ENCODE data around the gene FGF22. TPM values are rescaled to one million over a fixed set of nuclear protein-coding genes. Genes with fewer than 3 reads are reported as not detected.

The FGF22 gene
- total and polyA plus RNA-seq, 10 of the 15 experiments (the other 5 are each of a cell fraction or from before 2014, with no cell fraction given), result 0.05 TPM; not detected in 9

- Histone ChIP-seq H3K36me3 (ENCODE audit: control insufficient read depth in 2 of 2, insufficient read depth in 2 of 2, low read length in 1 of 2) (no peaks in the 10 kb centered on the region), H4K20me1 (ENCODE audit: control insufficient read depth, insufficient read depth) (no peaks in the 10 kb centered on the region), H3K9me3 (replicated peaks; ENCODE audit: control insufficient read depth, insufficient read depth, low read length) (no peaks in the 10 kb centered on the region; the same call in 2 of the 3 replicates), H3K27me3 (replicated peaks in 1 of 2; ENCODE audit: control insufficient read depth in 2 of 2, insufficient read depth in 2 of 2, low read length in 1 of 2) (no peaks in the 10 kb centered on the region; a peak in 1 of 4 replicates), H2AFZ (ENCODE audit: control insufficient read depth, low read depth, low read length) (no peak overlapping the region), H3K27ac (ENCODE audit: control insufficient read depth, insufficient read depth) (no peak overlapping the region), H3K4me2 (ENCODE audit: control insufficient read depth, insufficient read depth) (no peak overlapping the region), H3K9ac (ENCODE audit: control insufficient read depth, insufficient read depth, low read length) (no peak overlapping the region), H3K79me2 (ENCODE audit: control insufficient read depth, insufficient read depth, low read length) (no peaks in the 10 kb centered on the region), H3K4me1 (ENCODE audit: control insufficient read depth, insufficient read depth, low read length) (no peaks in the 10 kb centered on the region), H3K4me3 (no peak overlapping the region)
- ATAC-seq, result no peak
- in situ Hi-C loops (cut with MboI) (no loop called here), intact Hi-C loops (cut with micrococcal nuclease; ENCODE audit: unreplicated experiment) (no loop called here)
- RAD21 ChIA-PET (ENCODE audit: unreplicated experiment), result no interaction called here
- BruUV-seq (replicated peaks), result no TSS peak
- POLR2A ChIA-PET, result no interaction called here
- SMC1A ChIA-PET (ENCODE audit: uncharacterized antibody, unreplicated experiment), result no interaction called here
- no peak for TF ChIP-seq USF1 (IDR thresholded peaks at IDR 0.05; ENCODE audit: borderline replicate concordance, extremely low read length, insufficient read depth, low read depth, low read length)
- no peak for TF ChIP-seq ZBTB4 (CRISPR knock-in tag; IDR thresholded peaks at IDR 0.05)
- no peak for TF ChIP-seq RB1 (IDR thresholded peaks at IDR 0.05; ENCODE audit: borderline replicate concordance)
- no peak for TF ChIP-seq SIX5 (IDR thresholded peaks at IDR 0.05; ENCODE audit: low read depth, low read length, severe bottlenecking)
- TF ChIP-seq TARDBP (IDR thresholded peaks at IDR 0.05; ENCODE audit: borderline replicate concordance), result no peak
- no peak for TF ChIP-seq ZBTB33 (IDR thresholded peaks at IDR 0.05)
- DNase-seq (ENCODE audit: low read depth, low spot score), result no peak
- FAIRE-seq, result no peak
- WGBS (ENCODE audit: insufficient coverage, insufficient replicate concordance, low lambda C conversion rate, missing lambda C conversion rate), result 79% methylated on average over 27 of the region's 28 CpGs
- CTCF ChIA-PET, result no interaction called here
These were observed 38.4 kb upstream of the FGF22 start for GRCh38 chr19:601310-601709.

All from GM12878 (cell line).